K562 (cell line): Measurements from ENCODE around the gene PLEKHG1. TPM values are rescaled to one million over a fixed set of nuclear protein-coding genes. Genes with fewer than 3 reads are reported as not detected.

Experiments used
- CUX1 ChIP-seq: fragments of 200-800 bp; sonication (Bioruptor generic); IDR thresholded peaks from 2 replicates; pipeline ENCODE4 v1.6.1; 2016; ENCODE audit warnings: missing genetic modification characterization, missing compliant biosample characterization
- DNMT1 ChIP-seq: fragments of 450-650 bp; IDR thresholded peaks from 2 replicates; pipeline ENCODE4 v1.6.1; 2016; ENCODE audit warnings: antibody characterized with exemption, mild to moderate bottlenecking
- HDAC1 ChIP-seq, 2 experiments: fragments of 450-650 bp; IDR thresholded peaks; 2 replicates each; pipeline ENCODE4 v1.6.1; 2016 to 2017; ENCODE audit warnings: inconsistent platforms in 1 of 2, mild to moderate bottlenecking in 1 of 2, moderate library complexity in 1 of 2
- MXD1 ChIP-seq: fragments of 250-450 bp; sonication (Bioruptor Pico); IDR thresholded peaks from 2 replicates; pipeline ENCODE4 v1.8.0; 2021; ENCODE audit warnings: borderline replicate concordance, mild to moderate bottlenecking, moderate library complexity; ENCODE audit not compliant: poor library complexity, severe bottlenecking
- USF1 ChIP-seq: sonication (generic); formaldehyde crosslinking; IDR thresholded peaks from 2 replicates; pipeline ENCODE4 v1.9.0; 2022; ENCODE audit warnings: mild to moderate bottlenecking, missing genetic modification reagents
- ZNF431 ChIP-seq: sonication (generic); formaldehyde crosslinking; IDR thresholded peaks from 2 replicates; pipeline ENCODE4 v1.8.0; 2022; ENCODE audit warnings: mild to moderate bottlenecking, missing genetic modification reagents
- polyA plus RNA-seq, 8 experiments: library from polyadenylated mRNA; depleted of rRNA in 4 of 8; stranded (reverse) in 5 of 8; unstranded in 3 of 8; fragments of >200 nt; fragmentation: Nextera tagmentation in 2 of 8; fragmentation: Illumina TruSeq in 1 of 8; extraction: Ambion mirVana in 2 of 8; extraction: Trizol in 1 of 8; gene quantifications; 2 replicates each; pipeline versions ENCODE4 v1.2.1 to v1.2.3, GENCODE V29; 2011 to 2014; ENCODE audit warnings: inconsistent platforms in 1 of 8, missing spikeins in 1 of 8
- total RNA-seq, 7 experiments: library from RNA; depleted of rRNA in 6 of 7; stranded (reverse); fragments of >200 nt in 6 of 7; fragmentation: Illumina TruSeq in 2 of 7; extraction: Trizol in 2 of 7; gene quantifications; 2 replicates each; pipeline versions ENCODE4 v1.2.1 to v1.2.3, GENCODE V29; 2011 to 2021; ENCODE audit warnings: low replicate concordance in 1 of 7

Gene PLEKHG1
- total and polyA plus RNA-seq, 9 of the 15 experiments (the other 6 are each of a cell fraction or from before 2014, with no cell fraction given) = 0.03 to 0.16 (median 0.03) TPM; not detected in 6

- TF ChIP-seq CUX1 (CRISPR knock-in tag) (no peak), HDAC1 (IDR thresholded peaks at IDR 0.05) (no peak), ZNF431 (CRISPR knock-in tag) (no peak), MXD1 (CRISPR knock-in tag) (no peak), DNMT1 (no peak), USF1 (CRISPR knock-in tag) (no peak)
These were observed 36.3 kb downstream of the PLEKHG1 start (continued) for GRCh38 chr6:150635906-150636514.
